ENCODE data around the gene HNRNPH2.

The HNRNPH2 gene

DNA sequence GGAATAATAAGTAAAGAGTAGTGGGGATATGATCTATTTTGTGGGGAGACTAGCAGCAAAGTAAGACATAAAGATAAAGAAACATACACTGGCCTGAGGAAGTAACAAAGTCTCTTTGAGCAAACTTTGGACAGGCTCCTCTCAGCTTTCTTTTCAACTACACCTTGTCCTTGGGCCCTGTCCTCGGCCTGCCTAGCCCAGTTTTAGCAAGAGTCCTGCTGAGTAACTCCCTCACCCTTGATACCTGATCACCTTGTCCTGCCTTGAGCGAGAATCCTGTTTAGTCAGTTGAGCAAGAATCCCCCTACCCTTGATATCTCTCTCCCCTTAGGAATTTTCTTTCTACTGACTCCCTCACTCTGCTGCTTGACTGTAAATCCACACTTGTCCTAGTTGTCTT, 11.5 kb downstream of the HNRNPH2 start:
- TF ChIP-seq SIN3A (IDR thresholded peaks at IDR 0.05; ENCODE audit: borderline replicate concordance, insufficient read depth, low read length): no peak
- no peak for TF ChIP-seq FOXP2 (optimal IDR thresholded peaks at IDR 0.05; ENCODE audit: borderline replicate concordance, extremely low read depth, extremely low read length, insufficient read depth)
- TF ChIP-seq, protein P1, sequence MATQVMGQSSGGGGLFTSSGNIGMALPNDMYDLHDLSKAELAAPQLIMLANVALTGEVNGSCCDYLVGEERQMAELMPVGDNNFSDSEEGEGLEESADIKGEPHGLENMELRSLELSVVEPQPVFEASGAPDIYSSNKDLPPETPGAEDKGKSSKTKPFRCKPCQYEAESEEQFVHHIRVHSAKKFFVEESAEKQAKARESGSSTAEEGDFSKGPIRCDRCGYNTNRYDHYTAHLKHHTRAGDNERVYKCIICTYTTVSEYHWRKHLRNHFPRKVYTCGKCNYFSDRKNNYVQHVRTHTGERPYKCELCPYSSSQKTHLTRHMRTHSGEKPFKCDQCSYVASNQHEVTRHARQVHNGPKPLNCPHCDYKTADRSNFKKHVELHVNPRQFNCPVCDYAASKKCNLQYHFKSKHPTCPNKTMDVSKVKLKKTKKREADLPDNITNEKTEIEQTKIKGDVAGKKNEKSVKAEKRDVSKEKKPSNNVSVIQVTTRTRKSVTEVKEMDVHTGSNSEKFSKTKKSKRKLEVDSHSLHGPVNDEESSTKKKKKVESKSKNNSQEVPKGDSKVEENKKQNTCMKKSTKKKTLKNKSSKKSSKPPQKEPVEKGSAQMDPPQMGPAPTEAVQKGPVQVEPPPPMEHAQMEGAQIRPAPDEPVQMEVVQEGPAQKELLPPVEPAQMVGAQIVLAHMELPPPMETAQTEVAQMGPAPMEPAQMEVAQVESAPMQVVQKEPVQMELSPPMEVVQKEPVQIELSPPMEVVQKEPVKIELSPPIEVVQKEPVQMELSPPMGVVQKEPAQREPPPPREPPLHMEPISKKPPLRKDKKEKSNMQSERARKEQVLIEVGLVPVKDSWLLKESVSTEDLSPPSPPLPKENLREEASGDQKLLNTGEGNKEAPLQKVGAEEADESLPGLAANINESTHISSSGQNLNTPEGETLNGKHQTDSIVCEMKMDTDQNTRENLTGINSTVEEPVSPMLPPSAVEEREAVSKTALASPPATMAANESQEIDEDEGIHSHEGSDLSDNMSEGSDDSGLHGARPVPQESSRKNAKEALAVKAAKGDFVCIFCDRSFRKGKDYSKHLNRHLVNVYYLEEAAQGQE (IDR thresholded peaks at IDR 0.05; ENCODE audit: insufficient read depth in 1 of 2, low read depth in 2 of 2, low read length in 2 of 2): no peak

GRCh38 chrX:101427954-101428353, 19.9 kb downstream of the HNRNPH2 start:
- TF ChIP-seq, protein P1 (IDR thresholded peaks at IDR 0.05; ENCODE audit: insufficient read depth in 1 of 2, low read depth in 2 of 2, low read length in 2 of 2): no peak
- TF ChIP-seq TAF1 (IDR thresholded peaks at IDR 0.05; ENCODE audit: borderline replicate concordance, insufficient read depth, low read length) (no peak), SIN3A (IDR thresholded peaks at IDR 0.05; ENCODE audit: borderline replicate concordance, insufficient read depth, low read length) (no peak), POLR2AphosphoS5 (IDR thresholded peaks at IDR 0.05; ENCODE audit: low read depth, low read length) (no peak), FOXP2 (optimal IDR thresholded peaks at IDR 0.05; ENCODE audit: borderline replicate concordance, extremely low read depth, extremely low read length, insufficient read depth) (no peak)

- TF ChIP-seq, protein P1 (IDR thresholded peaks at IDR 0.05; ENCODE audit: insufficient read depth in 1 of 2, low read depth in 2 of 2, low read length in 2 of 2): no peak
- no peak for TF ChIP-seq SIN3A (IDR thresholded peaks at IDR 0.05; ENCODE audit: borderline replicate concordance, insufficient read depth, low read length)
- no peak for TF ChIP-seq POLR2AphosphoS5 (IDR thresholded peaks at IDR 0.05; ENCODE audit: low read depth, low read length)
- TF ChIP-seq TAF1 (IDR thresholded peaks at IDR 0.05; ENCODE audit: borderline replicate concordance, insufficient read depth, low read length): no peak
- TF ChIP-seq FOXP2 (optimal IDR thresholded peaks at IDR 0.05; ENCODE audit: borderline replicate concordance, extremely low read depth, extremely low read length, insufficient read depth): no peak
Measured at GRCh38 chrX:101429934-101430333, 21.9 kb downstream of the HNRNPH2 start.

DNA sequence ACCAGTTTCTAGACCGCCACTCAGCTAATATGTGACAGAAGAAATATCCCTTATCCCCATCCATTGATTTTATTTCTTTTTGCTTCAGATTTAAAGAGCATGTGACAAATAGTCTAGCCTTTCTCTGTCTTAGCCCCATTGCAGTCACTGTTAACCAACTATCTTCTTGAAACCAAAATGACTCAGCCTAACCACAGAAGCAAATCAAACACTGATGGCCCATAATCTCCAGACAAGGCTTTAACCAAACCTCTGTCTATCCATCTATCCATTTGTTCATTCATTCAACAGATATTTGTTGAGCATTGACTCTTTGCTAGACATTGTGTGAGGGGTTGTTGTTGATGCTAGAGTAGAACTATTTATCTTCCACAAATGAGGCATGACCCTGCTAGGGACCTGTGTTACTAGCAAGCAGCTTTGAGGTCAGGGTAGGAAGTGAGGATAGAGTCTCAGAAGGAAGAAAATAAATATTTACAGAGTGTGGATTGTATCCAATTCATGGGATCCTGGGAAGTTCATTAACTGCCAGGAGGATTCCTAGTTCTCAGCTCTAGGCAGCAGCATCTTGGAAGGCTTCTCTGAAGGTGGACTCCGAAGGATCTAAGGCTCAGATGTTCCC, 22.5 kb downstream of the HNRNPH2 start:
- TF ChIP-seq FOXP2 (optimal IDR thresholded peaks at IDR 0.05; ENCODE audit: borderline replicate concordance, extremely low read depth, extremely low read length, insufficient read depth) (no peak), POLR2AphosphoS5 (IDR thresholded peaks at IDR 0.05; ENCODE audit: low read depth, low read length) (no peak), SIN3A (IDR thresholded peaks at IDR 0.05; ENCODE audit: borderline replicate concordance, insufficient read depth, low read length) (no peak), TAF1 (IDR thresholded peaks at IDR 0.05; ENCODE audit: borderline replicate concordance, insufficient read depth, low read length) (no peak)
- TF ChIP-seq, protein P1 (IDR thresholded peaks at IDR 0.05; ENCODE audit: insufficient read depth in 1 of 2, low read depth in 2 of 2, low read length in 2 of 2): no peak

GRCh38 chrX:101442085-101442484, 34.1 kb downstream of the HNRNPH2 start:
- TF ChIP-seq SIN3A (IDR thresholded peaks at IDR 0.05; ENCODE audit: borderline replicate concordance, insufficient read depth, low read length) (no peak), TAF1 (IDR thresholded peaks at IDR 0.05; ENCODE audit: borderline replicate concordance, insufficient read depth, low read length) (no peak)
- TF ChIP-seq, protein P1 (IDR thresholded peaks at IDR 0.05; ENCODE audit: insufficient read depth in 1 of 2, low read depth in 2 of 2, low read length in 2 of 2): no peak

Measured in PFSK-1 (cell line).